Esophagus squamous epithelium (tissue), 4 donors: ENCODE results near the gene VARS1.

Experiments used
- CTCF ChIP-seq, 6 experiments: fragments of 450-650 bp in 4 of 6; fragments of 200-600 bp in 2 of 6; sonication (generic) in 2 of 6; IDR thresholded peaks; one replicate each; pipeline ENCODE4 v1.5.1; 2016 to 2019; ENCODE audit warnings: antibody characterized with exemption in 6 of 6, mild to moderate bottlenecking in 4 of 6, moderate library complexity in 4 of 6
- POLR2A ChIP-seq, 4 donors: fragments of 450-650 bp; IDR thresholded peaks; one replicate each; pipeline ENCODE4 v1.6.1; 2017; ENCODE audit warnings: antibody characterized with exemption in 4 of 4, mild to moderate bottlenecking in 4 of 4, moderate library complexity in 3 of 4

- TF ChIP-seq CTCF (IDR thresholded peaks at IDR 0.05), result no peak
- TF ChIP-seq POLR2A (IDR thresholded peaks at IDR 0.05), result peak in 3 of 4 donors; percentile 61 to 77 (median 70)
These were observed 26.7 kb upstream of the VARS1 start for GRCh38 chr6:31822036-31822821.
